GM21515 (cell line): ENCODE results near the gene EVC2.
"Not testable (repeated sequence)": the region's sequence is repeated elsewhere in the genome, so short reads cannot be mapped to it uniquely, and the experiment has no call there.

Experiments
- ATAC-seq: cut with Tn5 transposase; IDR thresholded peaks from one replicate; pipeline ENCODE4 v1.9.1; 2021; ENCODE audit not compliant: unreplicated experiment

Gene EVC2

DNA sequence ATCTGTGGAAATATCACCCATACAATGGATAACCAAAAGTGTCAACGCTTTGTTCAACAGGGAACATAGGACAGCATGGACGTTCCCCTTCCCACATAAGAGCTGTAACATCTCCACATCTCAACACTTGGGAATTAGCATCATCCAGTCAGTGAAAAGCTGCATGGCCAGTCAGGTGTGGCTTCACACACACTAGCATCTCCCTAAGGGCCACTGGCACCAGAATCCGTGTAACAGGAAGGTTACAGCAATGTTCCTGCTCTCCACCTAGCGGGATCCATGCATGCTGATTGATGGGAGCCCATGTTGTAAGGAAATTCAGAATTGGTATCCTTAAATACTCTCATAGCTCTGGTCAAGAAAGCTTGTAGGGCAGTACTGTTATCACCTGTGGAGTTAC is 78.8 kb downstream of the EVC2 start:
- no peak for ATAC-seq

DNA sequence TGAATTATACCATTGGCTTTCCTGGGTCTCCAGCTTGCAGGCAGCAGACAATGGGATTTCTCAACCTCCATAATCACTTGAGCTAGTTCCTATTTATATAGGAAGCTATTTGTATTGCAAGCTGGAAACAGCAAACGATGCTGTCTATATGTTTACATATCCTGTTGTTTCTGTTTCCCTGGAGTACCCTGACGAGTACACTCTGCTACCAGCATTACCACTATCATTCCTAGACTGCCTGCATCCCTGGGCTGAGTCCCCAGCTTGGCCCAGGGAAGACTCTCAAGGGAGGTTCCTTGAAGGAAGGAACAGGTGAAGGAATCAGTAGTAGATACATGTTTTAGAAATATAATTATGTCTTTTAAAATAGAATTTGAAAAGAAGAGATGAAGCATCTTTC is 81.4 kb downstream of the EVC2 start:
- no peak for ATAC-seq

DNA sequence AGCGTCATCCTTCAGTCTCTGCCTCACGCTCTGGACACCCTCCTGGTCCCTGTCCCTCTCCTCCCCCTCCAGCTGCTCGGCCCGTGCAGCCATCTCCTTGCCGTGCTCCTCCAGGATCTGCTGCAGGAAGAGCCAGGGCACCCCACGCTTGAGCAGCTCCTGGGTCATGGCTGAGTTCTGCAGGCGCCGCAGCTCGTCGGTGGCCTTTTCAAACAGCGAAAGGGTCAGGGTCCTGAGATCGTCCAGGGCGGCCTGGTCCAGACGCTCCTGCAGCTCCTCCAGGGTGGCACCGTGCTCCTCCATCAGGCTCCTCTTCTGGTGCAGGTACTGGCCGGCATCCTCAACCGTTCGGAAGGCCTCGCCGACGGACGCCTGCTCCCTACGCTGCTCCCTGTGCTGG is 85.8 kb downstream of the EVC2 start:
- ATAC-seq, result no peak

DNA sequence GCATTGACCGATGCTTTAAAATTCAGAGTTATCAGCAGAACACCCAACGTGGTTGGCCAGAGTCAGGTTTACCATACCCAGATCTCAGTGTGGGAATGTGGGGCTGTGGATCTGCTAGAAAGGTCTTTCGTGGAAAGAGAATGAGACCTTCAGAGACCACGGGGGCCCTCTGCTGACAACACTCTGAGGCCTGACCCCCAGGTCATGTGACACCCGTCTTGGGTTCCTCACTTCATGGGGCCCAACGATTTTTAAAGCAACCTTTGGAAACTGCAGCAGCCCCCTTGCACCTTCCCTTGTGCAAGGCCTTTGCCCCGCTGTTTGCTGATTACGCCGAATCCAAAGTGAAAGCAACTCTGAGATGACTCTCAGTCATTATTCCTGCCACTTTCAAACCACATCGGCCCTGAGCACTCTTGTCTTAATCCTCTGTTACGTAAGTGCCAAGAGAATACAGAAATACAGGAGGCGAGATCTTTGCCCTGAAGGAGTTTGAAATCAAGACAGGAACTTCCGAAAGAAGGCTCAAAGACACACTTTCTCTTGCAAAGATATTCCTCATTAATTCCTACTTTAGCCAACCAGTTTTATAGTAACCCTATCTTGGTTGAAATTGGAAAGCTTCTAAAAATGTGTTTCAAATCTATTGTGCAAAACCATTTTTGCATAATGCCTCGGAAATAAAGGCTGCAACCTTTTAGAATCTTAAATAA is 88.3 kb downstream of the EVC2 start:
- ATAC-seq, result no peak

- no peak for ATAC-seq
These were observed 90.1 kb downstream of the EVC2 start for GRCh38 chr4:5618051-5618960.

GRCh38 chr4:5616331-5616950 is 91.9 kb downstream of the EVC2 start:
- ATAC-seq, result no peak

- ATAC-seq, result no peak
These were observed 92.8 kb downstream of the EVC2 start for GRCh38 chr4:5615496-5616075.

GRCh38 chr4:5611750-5612149 is 96.6 kb downstream of the EVC2 start:
- ATAC-seq, result no peak

DNA sequence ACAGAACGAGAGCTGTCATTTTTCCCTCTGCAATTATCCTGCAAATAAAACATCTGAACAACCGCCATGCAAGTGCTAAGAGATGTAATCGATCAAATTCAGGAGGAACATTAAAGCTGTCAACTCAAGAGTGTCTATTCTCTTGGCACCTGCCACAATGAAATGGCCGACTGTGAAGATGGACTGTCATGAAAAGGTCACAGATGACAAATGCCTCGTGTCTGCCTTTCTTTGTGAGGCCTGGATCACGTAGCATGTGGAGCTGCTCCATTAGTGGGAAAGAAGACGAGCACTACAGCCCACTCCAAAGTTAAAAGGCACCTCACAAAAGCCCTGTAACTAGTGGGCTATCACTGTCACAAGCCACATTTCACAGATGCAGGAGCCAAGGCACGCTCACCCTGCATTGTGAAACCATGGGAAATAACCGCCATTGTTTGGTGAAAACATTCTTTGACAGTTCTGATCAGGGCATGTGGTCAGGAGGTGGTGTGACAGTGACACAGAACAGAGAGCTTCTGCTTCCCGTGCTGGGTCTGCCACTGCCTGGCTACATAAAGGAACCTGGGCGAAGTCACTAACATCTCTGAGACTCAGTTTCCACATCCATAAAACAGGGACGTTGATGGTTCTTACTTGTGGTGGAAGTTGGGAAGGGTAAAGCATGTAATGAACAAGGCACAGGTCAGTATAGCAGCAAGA is 98.9 kb downstream of the EVC2 start:
- no peak for ATAC-seq

DNA sequence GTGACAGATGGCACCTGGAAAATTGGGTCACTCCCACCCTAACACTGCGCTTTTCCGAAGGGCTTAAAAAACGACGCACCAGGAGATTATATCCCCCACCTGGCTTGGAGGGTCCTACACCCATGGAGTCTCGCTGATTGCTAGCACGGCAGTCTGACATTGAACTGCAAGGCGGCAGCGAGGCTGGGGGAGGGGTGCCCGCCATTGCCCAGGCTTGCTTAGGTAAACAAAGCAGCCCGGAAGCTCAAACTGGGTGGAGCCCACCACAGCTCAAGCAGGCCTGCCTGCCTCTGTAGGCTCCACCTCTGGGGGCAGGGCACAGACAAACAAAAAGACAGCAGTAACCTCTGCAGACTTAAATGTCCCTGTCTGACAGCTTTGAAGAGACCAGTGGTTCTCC is 114.5 kb downstream of the EVC2 start:
- ATAC-seq, result not testable (repeated sequence)

DNA sequence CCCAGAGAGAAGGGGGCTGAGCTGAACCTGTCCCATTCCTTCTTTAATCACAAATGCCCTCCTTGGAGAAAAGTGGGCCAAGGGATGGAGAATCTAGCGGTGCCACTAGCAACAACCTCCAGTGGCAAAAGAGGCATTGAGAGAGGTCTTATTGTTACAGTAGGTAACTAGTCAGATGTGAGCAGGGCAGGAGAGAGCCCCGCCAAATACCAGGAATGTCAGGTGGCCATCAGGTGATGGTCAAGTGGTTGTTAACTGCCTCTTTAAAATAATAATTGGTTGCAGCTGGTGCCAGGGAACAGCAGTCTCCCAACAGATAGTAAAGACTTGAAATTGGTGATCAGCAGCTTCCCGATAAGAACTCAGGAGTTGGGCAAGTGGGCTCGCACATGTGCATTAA is 116.1 kb downstream of the EVC2 start:
- no peak for ATAC-seq

DNA sequence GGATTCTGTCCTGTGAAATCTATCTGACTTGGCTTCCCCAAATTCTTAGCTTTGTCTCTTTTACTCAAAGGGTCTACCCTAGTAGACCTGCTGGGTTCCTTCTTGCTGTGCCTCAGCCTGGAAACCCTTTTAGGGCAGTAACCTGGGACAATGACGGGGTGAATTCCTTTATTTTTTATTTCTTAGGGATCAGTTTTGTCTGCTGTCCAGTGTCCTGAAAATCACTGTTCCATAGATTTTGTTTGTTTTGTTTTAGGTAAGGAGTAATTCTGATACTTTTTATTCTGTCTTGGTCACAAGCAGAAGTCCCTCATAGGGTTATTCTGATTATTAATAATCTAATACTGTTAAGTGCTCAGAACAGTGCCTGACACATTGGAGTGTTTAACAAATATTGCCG is 118.9 kb downstream of the EVC2 start:
- no peak for ATAC-seq

DNA sequence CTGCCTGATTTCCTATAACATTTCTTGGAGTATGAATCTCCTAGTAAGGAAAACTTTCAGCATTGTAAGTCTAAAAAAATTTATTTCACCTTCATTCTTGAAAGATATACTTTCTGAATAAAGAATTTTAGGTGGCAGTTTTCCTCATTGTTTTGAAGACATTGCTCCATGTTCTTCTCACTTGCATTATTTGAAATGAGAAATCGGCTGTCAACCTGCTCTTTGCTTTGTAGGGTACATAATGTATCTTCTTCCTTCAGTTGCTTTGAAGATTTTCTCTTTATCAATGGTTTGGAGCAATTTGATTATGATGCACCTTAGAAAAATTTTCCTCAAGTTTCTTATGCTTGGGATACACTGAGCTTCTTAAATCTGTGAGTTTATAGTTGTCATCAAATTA is 120.3 kb downstream of the EVC2 start:
- no peak for ATAC-seq

- no peak for ATAC-seq
These were observed 132.4 kb downstream of the EVC2 start for GRCh38 chr4:5575941-5576340.

GRCh38 chr4:5574386-5574785 is 134.0 kb downstream of the EVC2 start:
- no peak for ATAC-seq

DNA sequence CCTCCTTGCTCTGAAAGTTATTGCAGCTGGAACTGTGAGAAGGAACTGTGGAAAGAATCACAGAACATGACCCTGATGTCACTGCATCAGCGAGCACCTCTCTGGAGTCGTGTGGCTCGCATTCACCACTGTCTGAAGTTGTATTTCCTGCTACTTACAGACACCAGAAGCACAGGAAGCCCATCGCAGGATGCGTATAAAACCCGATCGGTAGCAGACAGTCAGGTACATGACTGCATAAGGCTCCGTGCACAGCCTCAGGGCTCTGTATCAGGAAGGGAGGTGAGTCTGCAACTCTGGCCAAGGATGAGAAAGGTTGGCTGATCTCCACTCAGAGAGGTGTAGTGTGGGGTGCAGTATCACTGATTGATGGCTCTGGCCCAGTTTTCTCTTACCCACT is 134.4 kb downstream of the EVC2 start:
- ATAC-seq, result no peak

DNA sequence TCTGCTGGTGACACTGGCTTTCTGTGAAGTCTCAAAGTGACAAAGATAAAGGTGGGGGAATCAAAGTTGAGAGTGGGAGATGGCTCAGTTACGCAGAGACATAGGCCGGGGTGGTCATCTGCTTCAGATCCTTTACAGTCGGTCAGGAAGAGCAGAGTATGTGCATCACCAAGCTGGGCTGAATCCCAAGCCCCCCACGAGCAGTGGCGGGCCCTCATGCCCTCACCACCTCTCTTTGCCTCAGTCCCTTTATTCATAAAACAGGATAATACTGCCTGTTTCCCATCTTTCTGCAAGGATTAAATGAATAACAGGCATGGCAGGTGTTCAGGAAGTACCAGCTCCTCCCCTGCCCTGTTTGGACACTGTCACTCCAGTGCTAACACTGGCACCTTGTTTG is 135.6 kb downstream of the EVC2 start:
- no peak for ATAC-seq

DNA sequence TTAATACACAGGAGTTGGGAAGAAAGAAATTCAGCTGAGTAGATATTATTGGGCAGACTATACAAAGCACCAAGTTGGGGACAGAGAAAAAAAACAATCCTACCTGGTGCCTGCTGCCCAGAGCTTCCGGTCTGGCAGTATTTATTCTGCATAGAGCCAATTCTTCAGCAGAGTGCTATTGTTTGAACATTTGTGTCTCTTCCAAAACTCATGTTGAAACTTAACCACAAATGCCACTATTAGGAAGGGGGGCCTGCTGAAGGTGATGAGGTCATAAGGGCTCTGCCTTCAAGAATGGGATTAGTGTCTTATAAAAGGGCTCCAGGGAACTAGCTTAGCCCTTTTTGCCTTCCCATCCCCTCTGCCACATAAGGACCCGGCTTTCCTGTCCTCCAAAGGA is 136.2 kb downstream of the EVC2 start:
- ATAC-seq, result no peak

DNA sequence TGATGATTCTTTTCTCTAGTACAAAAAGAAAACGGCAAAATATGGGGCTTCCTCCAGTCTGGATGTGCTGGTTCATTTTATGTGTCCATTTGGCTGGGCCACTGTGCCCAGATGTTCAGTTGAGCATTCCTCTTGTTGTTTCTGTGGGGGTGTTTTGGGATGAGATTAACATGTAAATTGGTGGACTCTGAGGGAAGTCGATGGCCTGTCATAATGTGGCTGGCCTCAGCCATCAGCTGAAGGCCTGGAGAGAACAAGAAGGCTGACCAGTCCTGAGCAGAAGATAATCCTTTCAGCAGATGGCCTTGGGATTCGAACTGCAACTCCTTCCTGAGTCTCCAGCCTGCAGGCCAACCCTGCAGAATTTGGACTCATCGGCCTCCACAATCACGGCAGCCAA is 136.7 kb downstream of the EVC2 start:
- ATAC-seq, result no peak

GRCh38 chr4:5569451-5569850 is 138.9 kb downstream of the EVC2 start:
- ATAC-seq, result no peak

DNA sequence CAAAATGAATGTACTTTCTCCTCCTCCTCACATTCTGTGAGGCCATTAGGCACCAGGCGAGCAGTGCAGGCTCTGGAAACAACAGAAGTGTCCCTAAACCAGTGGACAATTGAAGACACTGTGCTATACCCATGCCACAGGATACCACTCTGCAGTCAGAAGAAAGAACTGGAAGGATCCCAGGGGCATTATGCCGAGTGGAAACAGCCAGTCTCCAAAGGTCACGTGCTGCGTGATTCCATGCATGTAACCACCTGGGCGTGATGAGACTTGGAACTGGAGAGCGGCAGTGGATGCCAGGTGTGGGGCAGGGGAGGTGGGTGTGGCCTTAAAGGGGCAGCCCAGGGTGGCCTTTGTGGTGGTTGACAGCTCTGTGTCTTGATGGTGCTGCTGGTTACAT is 139.4 kb downstream of the EVC2 start:
- ATAC-seq, result no peak
